Ascending aorta (tissue), 2 donors: ENCODE results near the gene SETBP1. TPM values are rescaled to one million over a fixed set of nuclear protein-coding genes. Genes with fewer than 3 reads are reported as not detected.
A peak's percentile ranks its signal among the peaks of the same experiment; 100 is the strongest.
"Not testable (repeated sequence)": the region's sequence is repeated elsewhere in the genome, so short reads cannot be mapped to it uniquely, and the experiment has no call there.

Experiments
- DNase-seq, 2 donors: peaks; one replicate each; pipeline ENCODE4 v3.0.0-alpha.2; 2019; ENCODE audit warnings: low spot score in 2 of 2
- H3K27ac ChIP-seq, 2 donors: fragments of 200-600 bp; sonication (generic); one replicate each; pipeline ENCODE4 v1.5.1; 2016 to 2017; ENCODE audit warnings: mild to moderate bottlenecking in 1 of 2
- H3K27me3 ChIP-seq: fragments of 200-600 bp; sonication (generic); one replicate; pipeline ENCODE4 v1.5.1; 2017
- H3K36me3 ChIP-seq, 2 donors: fragments of 200-600 bp; sonication (generic); one replicate each; pipeline ENCODE4 v1.5.1; 2016
- H3K4me1 ChIP-seq, 2 donors: fragments of 200-600 bp; sonication (generic); one replicate each; pipeline ENCODE4 v1.5.1; 2016 to 2017; ENCODE audit warnings: mild to moderate bottlenecking in 1 of 2
- H3K4me3 ChIP-seq, 2 donors: fragments of 200-600 bp; sonication (generic); one replicate each; pipeline ENCODE4 v1.5.1; 2016 to 2017; ENCODE audit warnings: mild to moderate bottlenecking in 1 of 2
- H3K9me3 ChIP-seq, 2 donors: fragments of 200-600 bp; sonication (generic); one replicate each; pipeline ENCODE4 v1.5.1; 2016
- CTCF ChIP-seq, 3 experiments: fragments of 200-600 bp in 2 of 3; fragments of 450-650 bp in 1 of 3; sonication (generic) in 2 of 3; IDR thresholded peaks; one replicate each; pipeline ENCODE4 v1.5.1; 2016 to 2019; ENCODE audit warnings: antibody characterized with exemption in 3 of 3, mild to moderate bottlenecking in 1 of 3, moderate library complexity in 1 of 3
- intact Hi-C: fragments of 100-400 bp; cut with DNase I; formaldehyde crosslinking; loops from one replicate; pipeline ENCODE4 v1.15.1; 2023
- total RNA-seq: library from RNA; depleted of rRNA; stranded (reverse); fragments of >200 nt; gene quantifications from one replicate; pipeline ENCODE4 v1.1.0, GENCODE V29; 2016

SETBP1 gene
- total RNA-seq, 1 donor from 2014 or later = 23.5 TPM

DNA sequence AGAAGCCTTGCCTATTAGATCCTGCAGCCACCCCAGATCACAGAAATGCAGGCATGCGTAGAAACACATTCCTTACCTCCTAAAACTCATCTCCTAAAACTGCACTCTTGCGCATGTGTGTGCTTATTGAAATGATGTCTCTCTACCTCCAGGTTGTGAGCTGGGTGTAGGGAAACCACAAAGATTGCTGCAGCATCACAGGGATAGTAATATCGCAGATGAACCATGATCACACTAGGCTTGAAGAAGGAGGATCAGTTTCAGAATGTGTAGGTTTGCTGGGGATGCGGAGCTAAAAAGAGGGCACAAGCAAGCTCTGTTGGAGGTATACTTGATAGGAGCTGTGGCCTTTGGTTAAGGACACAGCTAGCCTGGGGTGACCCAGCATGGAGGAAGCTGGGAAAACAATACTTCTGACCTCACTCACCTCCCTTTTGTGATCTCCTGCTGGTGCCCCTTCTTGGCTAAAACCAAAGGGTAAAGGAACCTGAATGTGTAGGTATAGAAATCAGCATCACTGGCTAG, 118.8 kb downstream of the SETBP1 start:
- Histone ChIP-seq H3K4me3 (no peak overlapping the region), H3K36me3 (no peaks in the 10 kb centered on the region), H3K27me3 (no peaks in the 10 kb centered on the region), H3K9me3 (no peaks in the 10 kb centered on the region), H3K4me1 (peaks cover 3 to 30% of the 10 kb centered on the region in 2 donors), H3K27ac (no peak overlapping the region)
- intact Hi-C loops = loop anchor here (2.0 to 10.0 kb wide), 2 partner anchors 75 to 205 kb away; no protein-coding TSS in a partner anchor
- no peak for TF ChIP-seq CTCF (IDR thresholded peaks at IDR 0.05)
- no peak for DNase-seq

DNA sequence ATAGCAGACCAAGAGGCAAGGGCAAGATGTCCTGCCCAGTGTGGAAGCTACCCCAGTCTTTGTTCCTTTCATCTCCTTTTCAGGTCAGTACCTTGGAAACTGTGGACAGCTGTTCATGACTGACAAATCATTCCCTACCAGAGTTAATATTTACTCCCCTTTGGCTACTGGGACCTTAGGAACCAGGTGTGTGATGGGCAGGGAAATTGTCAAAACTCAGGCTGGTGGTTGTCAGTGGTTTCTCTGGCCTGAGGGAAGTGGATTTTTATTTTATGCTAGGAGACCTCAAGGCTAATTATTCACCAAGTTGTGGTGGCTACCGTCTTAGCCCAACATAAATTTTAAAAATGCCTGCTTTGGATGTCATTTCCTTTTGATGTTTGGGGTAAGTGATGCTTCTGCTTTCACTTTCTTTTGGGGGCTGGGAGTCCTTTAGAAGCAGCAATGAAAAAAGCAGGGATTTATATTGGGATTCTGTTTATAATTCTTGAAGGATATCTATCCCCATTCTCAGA, 119.3 kb downstream of the SETBP1 start:
- Histone ChIP-seq H3K27me3 (no peaks in the 10 kb centered on the region), H3K27ac (no peak overlapping the region), H3K36me3 (no peaks in the 10 kb centered on the region), H3K4me3 (no peak overlapping the region), H3K9me3 (no peaks in the 10 kb centered on the region), H3K4me1 (peaks cover 5 to 30% of the 10 kb centered on the region in 2 donors)
- no peak for DNase-seq
- intact Hi-C loops = loop anchor here (2.0 to 10.0 kb wide), 4 partner anchors 75 to 825 kb away; no protein-coding TSS in a partner anchor
- TF ChIP-seq CTCF (IDR thresholded peaks at IDR 0.05) = no peak

- not testable (repeated sequence) for H3K27ac ChIP-seq, H3K9me3 ChIP-seq, DNase-seq, H3K27me3 ChIP-seq, H3K36me3 ChIP-seq, H3K4me3 ChIP-seq
- H3K4me1 ChIP-seq = peaks cover 5 to 32% of the 10 kb centered on the region in 2 donors
- intact Hi-C loops = loop anchor here (5.0 to 10.0 kb wide), 2 partner anchors 722 to 824 kb away; no protein-coding TSS in a partner anchor
Observed at GRCh38 chr18:44800766-44801165, 120.1 kb downstream of the SETBP1 start.

GRCh38 chr18:44801781-44802180, 121.1 kb downstream of the SETBP1 start:
- Histone ChIP-seq H3K27me3 (no peaks in the 10 kb centered on the region), H3K27ac (peak overlapping the region; percentile 87 to 90)
- TF ChIP-seq CTCF (IDR thresholded peaks at IDR 0.05) = no peak

DNA sequence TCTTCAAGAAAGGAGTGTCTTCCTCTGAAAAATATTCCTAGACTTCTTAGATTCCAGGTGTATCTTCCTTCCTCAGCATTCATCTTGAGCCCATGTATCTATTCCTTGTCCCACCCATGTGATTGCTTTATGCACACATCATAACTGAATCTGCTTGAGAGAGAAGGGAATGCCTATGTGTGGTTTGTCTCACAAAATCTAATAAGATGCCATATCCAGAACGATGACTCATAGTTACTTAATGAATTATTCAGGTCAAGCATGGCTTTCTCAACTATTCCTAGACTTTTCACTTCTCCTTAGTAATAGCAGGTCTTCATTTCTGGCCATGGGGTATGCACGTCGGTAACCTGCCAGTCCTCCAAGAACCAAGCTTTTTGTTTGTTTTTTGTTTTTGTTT, 121.8 kb downstream of the SETBP1 start:
- Histone ChIP-seq H3K4me1 (peaks cover 5 to 36% of the 10 kb centered on the region in 2 donors), H3K36me3 (no peaks in the 10 kb centered on the region), H3K27ac (peak overlapping the region; percentile 87 to 90), H3K9me3 (no peaks in the 10 kb centered on the region), H3K27me3 (no peaks in the 10 kb centered on the region), H3K4me3 (no peak overlapping the region)
- no peak for DNase-seq
- intact Hi-C loops = loop anchor here (2.0 to 10.0 kb wide), 3 partner anchors 24 to 822 kb away; no protein-coding TSS in a partner anchor
- no peak for TF ChIP-seq CTCF (IDR thresholded peaks at IDR 0.05)

More at GRCh38 chr18:44801781-44802180, 121.1 kb downstream of the SETBP1 start:
- intact Hi-C loops = loop anchor here (2.0 to 10.0 kb wide), 3 partner anchors 25 to 823 kb away; no protein-coding TSS in a partner anchor
- Histone ChIP-seq H3K4me1 (peaks cover 5 to 34% of the 10 kb centered on the region in 2 donors), H3K9me3 (no peaks in the 10 kb centered on the region), H3K4me3 (no peak overlapping the region), H3K36me3 (no peaks in the 10 kb centered on the region)
- DNase-seq = no peak

DNA sequence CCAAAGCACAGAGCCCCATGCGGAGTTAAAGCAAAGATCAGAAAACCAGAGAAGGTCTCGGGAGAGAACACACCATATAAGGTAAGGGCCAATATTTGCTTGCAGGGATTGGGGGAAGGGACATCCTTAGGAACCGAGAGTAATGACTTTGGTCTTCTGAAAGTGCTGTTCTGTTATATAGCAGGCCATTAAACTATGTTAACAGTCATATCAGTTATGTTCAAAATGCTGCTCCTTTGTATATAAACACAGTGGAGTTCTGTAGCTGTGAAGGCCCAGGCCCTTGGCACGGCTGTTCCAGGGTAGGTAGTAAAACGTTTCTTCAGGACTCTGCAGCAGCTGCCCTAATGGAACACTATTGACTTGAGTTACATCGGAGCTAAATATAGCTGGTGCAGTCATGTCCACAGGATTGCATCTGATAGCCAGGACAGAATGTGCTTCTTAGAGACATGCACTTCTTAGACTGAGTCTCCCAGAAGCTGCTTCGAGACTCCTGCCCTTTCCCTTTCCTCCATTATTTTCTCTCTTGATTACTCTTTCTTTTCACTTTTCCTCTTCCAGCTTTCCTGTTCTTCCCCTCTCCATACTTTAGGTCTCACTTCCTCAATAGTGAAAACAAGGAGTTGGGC, 122.4 kb downstream of the SETBP1 start:
- no peaks in the 10 kb centered on the region for H3K9me3 ChIP-seq
- H3K4me1 ChIP-seq = peaks cover 5 to 38% of the 10 kb centered on the region in 2 donors
- H3K27me3 ChIP-seq = no peaks in the 10 kb centered on the region
- H3K27ac ChIP-seq = peak overlapping the region; percentile 87 to 90
- no peak for TF ChIP-seq CTCF (IDR thresholded peaks at IDR 0.05)
- peak in 1 of 2 donors; percentile 86 for DNase-seq
- peak overlapping the region in 1 of 2 donors; percentile 5 for H3K4me3 ChIP-seq
- intact Hi-C loops = loop anchor here (2.0 to 10.0 kb wide), 3 partner anchors 24 to 822 kb away; no protein-coding TSS in a partner anchor
- no peaks in the 10 kb centered on the region for H3K36me3 ChIP-seq
